GM18499 (cell line): ENCODE data around the gene PIK3R3.
"Not testable (repeated sequence)": the region's sequence is repeated elsewhere in the genome, so short reads cannot be mapped to it uniquely, and the experiment has no call there.

Experiments
- ATAC-seq: cut with Tn5 transposase; IDR thresholded peaks from one replicate; pipeline ENCODE4 v1.9.1; 2021; ENCODE audit warnings: moderate number of reproducible peaks; ENCODE audit not compliant: insufficient read depth, unreplicated experiment

Gene PIK3R3

DNA sequence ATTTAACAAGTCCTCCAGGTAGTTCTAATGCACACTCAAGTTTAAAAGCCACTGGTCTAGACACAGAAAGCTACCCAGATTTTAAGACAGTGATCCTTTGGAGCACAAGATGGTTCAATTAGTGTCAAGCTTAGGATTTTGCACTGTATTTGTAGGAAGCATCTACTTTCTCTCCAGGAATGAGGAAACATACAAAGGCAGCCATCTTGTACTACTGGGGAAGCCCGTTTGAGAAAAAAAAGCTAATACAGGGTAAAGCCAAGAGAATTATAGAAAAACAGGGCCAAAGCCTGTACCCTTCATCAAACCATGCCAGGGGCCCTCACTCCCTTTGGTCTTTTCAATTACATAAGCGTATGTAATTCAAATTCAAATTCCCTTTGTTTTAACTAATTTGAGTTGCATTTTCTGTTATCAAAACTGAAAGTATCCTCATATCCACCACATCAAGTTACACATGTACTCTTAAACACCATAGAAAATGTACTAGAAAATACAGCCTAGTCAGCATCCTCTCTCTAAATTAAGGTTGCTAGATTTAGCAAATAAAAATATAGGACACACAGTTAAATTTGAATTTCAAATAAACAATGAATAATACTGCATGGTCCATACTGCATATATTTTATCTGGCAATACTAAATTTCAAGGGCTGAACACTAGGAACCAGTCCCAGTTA, 17.4 kb downstream of the PIK3R3 start:
- no peak for ATAC-seq

DNA sequence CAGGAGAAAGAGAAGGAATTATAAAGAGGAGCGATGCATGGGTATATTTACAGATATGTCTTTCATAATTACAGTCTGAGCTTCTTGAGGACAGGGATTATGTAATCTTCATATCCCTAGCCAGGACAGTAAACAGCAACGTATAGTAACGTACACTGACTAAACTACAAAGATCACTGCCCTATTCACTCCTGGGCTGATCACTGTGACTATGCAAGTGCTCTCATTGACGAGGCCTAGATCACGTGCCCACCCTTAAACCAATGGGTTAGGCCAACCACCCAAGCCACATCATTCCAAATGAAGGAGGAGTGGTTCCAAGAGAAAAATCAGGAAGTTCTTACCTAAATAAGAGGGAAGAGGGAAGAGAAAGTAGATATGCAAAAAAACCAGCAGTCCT, 18.5 kb downstream of the PIK3R3 start:
- no peak for ATAC-seq

DNA sequence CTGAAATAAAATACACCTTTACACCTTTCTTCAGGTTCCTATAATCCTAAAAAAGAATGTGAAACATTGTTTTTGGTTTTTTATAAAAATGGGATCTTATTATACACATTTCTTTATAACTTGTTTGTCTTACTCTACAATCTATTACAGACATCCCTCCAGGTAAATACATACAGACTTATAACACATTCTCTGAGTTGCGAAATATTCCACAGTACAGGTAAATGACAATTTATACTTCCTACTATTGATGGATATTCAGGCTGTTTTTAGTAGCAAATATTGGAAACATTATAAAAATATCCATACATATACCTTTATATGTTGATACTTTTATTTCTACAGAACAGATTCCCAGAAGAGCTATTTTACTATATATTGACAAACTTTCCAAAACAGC, 20.3 kb downstream of the PIK3R3 start:
- ATAC-seq, result no peak

DNA sequence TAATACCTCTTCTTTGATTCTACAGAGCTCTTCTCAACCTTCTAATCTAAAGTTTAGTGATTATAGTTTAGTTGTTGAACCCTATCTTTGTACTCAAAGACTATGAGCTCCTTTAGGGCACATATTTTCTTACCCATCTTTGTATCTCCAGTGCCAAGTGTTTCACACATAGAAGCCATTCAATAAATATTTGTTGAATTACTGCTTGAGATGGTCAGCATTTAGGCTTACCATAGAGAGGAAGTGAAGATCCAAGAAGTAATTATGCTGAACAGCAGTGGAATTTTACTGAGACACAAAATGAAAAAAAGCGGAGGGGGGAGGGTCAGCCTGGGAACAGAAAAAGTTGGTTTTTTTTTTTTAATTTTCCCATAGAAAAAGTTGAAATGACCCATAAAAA, 21.9 kb downstream of the PIK3R3 start:
- no peak for ATAC-seq

DNA sequence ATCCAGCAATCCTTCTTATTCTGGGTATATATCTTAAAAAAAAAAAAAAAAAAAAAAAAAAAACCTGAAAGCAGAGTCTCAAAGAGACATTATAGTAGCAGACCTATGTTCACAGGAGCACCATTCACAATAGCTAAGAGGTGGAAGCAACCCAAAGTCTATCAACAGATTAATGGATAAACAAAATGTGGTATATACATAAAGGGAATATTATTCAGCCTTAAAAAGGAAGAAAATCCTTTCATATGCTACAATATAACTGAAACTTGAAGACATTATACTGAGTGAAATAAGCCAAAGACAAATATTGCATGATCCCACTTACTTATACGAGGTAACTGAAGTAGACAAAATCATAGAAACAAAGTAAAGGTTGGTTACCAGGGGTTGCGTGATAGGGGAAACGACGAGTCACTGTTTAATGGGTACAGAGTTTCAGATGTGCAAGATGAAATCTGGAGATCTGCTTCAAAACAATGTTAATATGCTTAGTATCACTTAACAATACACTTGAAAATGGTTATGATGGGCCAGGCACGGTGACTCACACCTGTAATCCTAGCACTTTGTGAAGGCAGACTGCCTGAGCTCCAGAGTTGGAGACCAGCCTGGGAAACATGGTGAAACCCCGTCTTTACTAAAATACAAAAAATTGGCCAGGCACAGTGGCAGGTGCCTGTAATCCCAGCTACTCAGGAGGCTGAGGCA, 29.5 kb downstream of the PIK3R3 start:
- no peak for ATAC-seq

DNA sequence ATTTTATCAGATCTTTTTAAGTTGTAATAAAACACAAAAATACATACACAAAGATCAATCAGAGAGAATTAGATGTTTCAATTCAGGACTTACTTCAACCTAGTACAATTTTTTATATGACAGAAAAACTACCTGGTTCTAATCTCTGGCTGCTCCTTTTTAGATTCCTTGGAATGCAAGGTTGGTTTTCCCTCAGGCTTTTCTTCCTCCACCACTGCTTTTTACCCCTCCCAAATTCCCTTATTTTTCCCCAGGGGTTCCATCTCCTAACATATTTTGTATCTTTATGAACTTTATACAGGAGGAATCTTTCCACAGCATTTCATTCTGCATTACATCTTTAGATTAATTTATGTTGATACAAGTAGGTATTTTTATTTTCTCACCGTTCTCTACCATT, 33.2 kb downstream of the PIK3R3 start:
- ATAC-seq, result no peak

DNA sequence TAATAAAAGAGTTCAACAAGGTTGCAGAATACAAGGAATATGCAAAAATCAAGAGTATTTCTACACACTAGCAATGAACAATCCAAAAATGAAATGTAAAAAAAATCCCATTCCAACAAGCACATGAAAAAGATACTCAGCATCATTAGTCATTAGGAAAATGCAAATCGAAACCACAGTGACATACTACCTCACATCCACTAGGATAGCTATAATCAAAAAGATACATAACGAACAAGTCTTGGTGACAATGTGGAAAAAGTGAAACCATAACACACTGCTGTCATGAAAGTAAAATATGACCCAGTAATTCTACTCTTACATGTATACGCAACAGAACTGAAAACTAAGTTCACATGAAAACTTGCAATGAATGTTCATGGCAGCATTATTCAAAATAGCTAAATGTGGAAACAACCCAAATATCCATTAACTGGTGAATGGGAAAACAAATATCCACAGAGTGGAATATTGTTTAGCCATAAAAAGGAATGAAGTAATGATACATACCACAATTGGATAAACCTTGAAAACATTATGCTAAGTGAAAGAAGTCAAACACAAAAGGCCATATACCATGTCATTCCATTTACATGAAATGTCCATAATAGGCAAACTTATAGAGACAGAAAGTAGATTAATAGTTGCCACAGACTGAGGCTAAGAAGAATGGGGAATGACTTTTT, 34.3 kb downstream of the PIK3R3 start:
- ATAC-seq, result no peak

DNA sequence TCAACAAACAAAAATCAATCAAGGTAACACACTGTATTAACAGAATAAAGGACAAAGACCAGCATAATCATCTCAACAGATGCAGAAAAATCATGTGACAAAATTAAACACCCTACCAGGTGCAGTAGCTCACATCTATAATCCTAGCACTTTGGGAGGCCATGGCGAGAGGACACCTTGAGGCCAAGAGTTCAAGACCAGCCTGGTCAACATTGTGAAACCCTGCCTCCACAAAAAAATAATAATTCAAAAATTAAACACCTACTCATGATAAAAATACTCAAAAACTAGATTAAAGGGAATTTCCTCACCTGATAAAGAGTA, 35.3 kb downstream of the PIK3R3 start:
- no peak for ATAC-seq

DNA sequence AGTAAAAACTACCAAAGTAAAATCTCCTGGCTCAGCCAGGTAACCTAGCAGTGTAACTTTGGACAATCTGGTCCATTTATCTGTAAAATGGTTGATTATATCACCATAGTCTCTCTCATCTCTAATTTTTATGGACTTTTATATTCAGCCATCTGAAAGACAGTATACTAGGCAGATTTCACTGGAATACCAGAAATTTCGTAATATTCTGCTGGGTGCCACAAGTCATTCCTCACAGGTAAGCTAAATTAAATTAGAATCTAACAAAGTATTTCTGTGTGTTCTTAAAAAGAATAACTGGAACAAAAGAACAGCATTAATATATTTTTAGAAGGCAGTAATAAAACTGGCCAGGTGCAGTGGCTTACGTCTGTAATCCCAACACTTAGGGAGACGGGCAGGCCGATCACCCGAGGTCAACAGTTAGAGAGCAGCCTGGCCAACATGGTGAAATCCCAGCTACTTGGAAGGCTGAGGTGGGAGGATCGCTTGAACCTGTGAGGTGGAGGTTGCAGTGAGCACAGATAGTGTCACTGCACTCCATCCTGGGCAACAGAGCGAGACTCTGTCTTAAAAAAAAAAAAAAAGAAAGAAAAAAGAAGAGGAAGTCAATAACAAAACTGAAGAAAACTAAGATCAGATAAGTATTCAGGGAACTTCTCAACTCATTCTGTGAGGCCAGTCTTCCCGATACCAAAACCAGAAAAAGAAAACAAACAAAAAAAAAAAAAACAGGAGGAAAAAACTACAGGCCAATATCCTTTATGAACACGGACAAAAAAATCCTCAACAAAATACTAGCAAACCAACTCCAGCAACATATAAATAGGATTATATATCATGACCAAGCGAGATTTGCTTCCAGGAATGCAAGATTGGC, 35.9 kb downstream of the PIK3R3 start:
- ATAC-seq, result no peak

DNA sequence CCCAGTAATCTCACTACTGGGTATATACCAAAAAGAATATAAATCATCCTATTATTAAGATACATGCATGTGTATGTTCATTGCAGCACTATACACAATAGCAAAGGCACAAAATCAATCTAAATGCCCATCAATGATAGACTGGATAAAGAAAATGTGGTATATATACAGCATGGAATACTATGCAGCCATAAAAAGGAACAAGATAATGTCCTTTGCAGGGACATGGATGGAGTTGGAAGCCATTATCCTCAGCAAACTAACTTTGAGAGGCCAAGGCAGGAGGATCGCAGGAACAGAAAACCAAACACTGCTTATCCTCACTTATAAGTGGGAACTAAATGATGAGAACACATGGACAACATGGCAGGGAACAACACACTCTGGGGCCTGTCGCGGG, 37.3 kb downstream of the PIK3R3 start:
- ATAC-seq, result not testable (repeated sequence)

DNA sequence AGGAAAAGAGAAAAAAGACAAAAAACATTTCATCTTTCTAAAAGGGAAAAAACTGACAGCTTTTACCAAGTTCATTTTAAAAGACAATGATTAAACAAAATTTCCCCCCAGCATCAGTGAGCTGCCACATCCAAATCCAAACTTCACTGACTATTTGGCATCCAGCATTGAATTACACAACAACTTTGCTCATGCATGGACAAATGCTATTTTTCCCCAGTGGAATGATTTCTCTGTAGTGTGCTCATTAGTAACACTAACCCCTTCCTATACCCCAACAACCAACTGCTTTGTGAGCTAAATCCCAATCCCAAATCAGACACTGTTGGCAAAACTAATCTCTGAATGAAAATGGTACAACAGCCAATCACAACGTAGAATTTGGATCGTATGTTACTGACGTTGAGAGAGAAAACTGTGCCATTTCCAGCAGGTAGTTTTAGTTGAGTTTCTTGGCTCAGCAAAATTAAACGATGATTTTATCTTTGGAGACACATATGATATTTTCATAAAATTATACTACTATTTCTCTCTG, 37.9 kb downstream of the PIK3R3 start:
- ATAC-seq, result no peak

DNA sequence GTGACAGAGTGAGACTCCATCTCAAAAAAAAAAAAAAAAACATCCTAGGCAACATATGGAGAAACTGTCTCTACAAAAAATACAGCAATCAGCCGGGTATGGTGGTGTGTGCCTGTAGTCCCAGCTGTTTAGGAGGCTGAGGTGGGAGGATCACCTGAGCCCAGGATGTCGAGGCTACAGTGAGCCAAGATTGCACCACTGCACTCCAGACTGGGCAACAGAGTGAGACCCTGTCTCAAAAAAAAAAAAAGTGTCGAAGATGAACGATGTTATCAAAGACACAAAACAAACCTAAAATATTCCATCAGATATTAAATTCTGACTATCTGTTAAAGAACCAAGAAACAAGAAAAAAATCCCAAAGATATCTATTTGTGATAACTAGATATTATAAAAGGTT, 38.6 kb downstream of the PIK3R3 start:
- ATAC-seq, result not testable (repeated sequence)

DNA sequence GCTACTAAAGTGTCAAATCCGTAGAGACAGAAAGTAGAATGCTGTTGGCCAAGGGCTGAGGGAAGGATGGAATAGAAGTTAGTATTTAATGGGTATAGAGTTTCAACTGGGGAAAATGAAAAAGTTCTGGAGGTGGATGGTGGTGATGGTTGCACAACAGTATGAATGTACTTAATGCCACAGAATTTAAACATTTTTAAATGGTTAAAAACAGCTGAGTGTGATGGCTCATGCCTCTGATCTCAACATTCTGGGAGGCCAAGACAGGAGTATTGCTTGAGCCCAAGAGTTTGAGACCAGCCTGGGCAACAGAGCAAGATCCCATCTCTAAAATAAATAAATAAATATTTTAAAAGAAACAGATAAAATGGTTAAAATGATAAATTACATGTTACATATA, 44.5 kb downstream of the PIK3R3 start:
- no peak for ATAC-seq

DNA sequence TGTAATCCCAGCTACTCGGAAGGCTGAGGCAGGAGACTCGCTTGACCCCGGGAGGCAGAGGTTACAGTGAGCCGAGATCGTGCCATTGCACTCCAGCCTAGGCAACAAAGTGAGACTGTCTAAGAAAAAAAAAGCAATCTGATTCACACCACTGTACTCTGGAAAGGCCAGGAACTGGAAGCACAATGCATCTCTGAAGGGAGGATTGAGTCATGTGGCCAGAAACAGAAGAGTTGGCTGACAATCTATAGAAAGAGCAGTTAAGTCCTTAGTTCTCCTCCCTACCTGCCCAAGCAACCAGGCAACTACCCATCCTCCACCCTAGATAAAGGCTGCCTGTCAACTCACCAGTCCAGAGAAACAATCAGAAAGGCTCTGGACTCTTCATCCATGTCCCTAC, 45.9 kb downstream of the PIK3R3 start:
- ATAC-seq, result no peak

DNA sequence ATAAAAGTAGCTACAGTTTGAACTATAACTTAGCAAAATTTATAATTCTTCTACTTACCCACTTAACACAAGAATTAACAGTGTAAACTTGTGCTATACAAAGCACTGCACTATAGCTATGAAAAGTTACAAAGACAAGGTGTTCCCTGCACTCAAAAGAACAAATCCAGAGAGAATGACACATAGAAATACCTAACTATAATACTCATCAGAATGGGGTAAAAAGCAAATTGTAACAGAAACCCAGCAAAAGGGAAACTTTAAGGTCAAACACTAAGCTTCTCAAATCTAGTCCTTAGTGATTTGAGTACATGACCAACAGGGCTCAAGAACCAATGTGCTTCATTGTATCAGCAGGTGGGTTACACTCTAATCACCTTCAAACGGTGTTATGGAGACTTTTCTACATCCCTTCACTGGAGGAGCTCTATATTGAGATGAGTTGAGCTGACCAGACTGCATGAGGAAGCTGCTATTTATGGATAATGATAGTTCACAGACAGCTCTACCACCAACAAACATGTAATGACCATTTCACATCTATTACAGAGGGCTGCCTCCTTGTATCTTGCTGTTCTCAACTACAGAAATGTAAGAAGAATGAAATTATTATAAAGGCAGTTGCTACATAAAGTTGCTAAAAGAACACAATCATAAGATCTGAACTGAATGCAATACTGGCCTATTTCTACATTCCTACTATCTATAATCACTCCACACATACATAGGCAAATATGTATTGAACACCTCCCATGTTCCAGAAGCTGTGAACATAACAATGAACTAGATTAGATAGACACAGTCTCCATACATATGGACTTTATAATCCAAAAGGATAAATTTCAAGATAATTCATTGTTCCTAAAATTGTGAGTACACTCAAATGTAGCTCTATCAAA, 47.6 kb downstream of the PIK3R3 start:
- no peak for ATAC-seq

DNA sequence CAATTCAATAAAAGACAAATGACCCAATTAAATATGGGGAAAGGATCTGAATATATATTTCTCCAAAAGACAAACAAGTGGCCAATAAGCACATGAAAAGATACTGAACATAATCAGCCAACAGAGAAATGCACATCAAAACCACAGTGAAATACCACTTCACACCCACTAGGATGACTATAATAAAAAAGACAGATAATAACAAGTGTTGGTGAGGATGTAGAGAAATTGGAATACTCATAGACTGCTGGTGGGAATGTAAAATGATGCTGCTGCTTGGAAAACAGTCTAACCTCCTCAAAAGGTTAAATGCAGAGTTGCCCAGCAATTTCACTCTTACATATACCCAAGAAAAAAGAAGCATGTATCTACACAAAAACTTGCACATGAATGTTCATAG, 48.9 kb downstream of the PIK3R3 start:
- no peak for ATAC-seq

DNA sequence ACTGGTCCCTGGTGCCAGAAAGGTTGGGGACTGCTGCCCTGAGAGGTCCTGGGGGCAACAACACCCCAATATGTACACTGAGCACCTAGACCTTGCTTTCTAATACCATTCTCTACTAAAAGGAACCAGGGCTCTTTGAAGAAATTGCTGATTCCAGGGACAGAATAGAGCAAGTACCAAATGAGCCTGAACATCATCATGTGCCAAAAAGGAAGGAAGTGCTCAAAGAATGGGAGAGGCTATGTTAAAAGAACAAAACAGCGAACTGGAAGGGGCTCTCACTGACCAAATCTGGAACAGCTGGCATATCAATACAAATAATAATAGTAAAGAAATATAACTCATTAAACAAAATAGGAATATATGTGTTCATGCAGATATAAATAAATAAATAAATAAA, 50.8 kb downstream of the PIK3R3 start:
- no peak for ATAC-seq

DNA sequence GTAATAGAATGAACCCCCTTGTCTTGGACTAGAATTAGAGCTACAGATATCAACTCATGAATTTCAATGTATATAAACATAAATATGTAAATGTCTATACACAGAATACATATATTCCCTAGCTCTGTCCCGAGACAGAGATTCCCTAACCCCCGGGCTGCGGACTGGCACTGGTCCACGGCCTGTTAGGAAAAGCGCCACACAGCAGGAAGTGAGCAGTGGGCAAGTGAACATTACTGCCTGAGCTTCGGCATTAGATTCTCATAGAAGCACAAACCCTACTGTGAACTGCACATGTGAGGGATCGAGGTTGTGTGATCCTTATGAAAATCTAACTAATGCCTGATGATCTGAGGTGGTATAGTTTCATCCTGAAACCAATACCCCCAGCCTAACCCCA, 51.2 kb downstream of the PIK3R3 start:
- ATAC-seq, result no peak

DNA sequence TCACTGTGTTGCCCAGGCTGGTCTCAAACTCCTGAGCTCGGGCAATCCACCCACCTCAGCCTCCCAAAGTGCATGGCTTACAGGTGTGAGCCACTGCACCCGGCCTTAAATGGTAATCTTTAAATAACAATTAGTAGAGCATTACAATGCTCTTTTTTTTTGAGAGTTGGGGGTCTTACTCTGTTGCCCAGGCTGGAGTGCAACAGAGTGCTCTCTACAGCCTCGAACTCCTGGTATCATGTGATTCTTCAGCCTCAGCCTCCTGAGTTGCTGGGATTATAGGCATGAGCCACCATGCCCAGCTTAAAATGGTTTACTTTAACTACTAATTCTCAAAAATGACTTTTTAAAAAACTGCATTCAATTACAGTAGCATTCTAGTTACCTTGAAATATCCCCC, 52.2 kb downstream of the PIK3R3 start:
- no peak for ATAC-seq

DNA sequence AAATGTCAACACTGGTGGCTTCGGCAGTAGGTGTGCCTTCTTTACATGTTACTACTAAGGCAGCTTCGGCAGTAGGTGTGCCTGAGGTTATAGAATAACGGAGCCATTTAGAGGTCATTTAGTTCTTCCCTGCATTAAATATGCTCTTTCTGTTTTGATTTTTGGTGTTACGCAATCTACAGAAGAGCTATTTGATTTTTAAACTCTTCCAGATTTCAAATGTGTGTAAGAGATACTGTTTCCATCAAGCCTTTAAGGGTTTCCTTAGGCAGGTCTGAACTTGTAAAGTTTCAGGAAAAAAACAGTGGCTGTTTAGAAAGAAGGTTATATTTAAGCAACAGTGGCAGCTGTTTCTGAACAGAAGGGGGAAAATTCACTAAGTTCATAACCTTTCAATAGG, 54.8 kb downstream of the PIK3R3 start:
- no peak for ATAC-seq
